CD4-positive, alpha-beta T cell treated with Interleukin-21 for 1 hour (primary cell): ENCODE data around the gene HDLBP.
"Not testable (repeated sequence)": the region's sequence is repeated elsewhere in the genome, so short reads cannot be mapped to it uniquely, and the experiment has no call there.

Experiments used
- DNase-seq: peaks from one replicate; pipeline ENCODE4 v3.0.0-alpha.2; 2020

Gene HDLBP

GRCh38 chr2:241334813-241335212, 19.3 kb upstream of the HDLBP start:
- no peak for DNase-seq

GRCh38 chr2:241330616-241330981, 15.1 kb upstream of the HDLBP start:
- no peak for DNase-seq

GRCh38 chr2:241329669-241330615, 14.5 kb upstream of the HDLBP start:
- no peak for DNase-seq

GRCh38 chr2:241325257-241325656, 9.8 kb upstream of the HDLBP start:
- DNase-seq: no peak

- no peak for DNase-seq
Measured at GRCh38 chr2:241324775-241325174, 9.3 kb upstream of the HDLBP start.

- no peak for DNase-seq
Measured at GRCh38 chr2:241323778-241324177, 8.3 kb upstream of the HDLBP start.

GRCh38 chr2:241321886-241322285, 6.4 kb upstream of the HDLBP start:
- no peak for DNase-seq

GRCh38 chr2:241321033-241321432, 5.6 kb upstream of the HDLBP start:
- DNase-seq: no peak

GRCh38 chr2:241320394-241320793, 4.9 kb upstream of the HDLBP start:
- DNase-seq: no peak

- not testable (repeated sequence) for DNase-seq
Measured at GRCh38 chr2:241318830-241319229, 3.4 kb upstream of the HDLBP start.

- DNase-seq: no peak
Measured at GRCh38 chr2:241317391-241317790, 1.9 kb upstream of the HDLBP start.

GRCh38 chr2:241316825-241317224, 1.4 kb upstream of the HDLBP start:
- no peak for DNase-seq

GRCh38 chr2:241315879-241316631, 583 bp upstream of the HDLBP start, which contains the start of gene SEPTIN2:
Gene SEPTIN2 (plus strand): TSS chr2:241315925. CDS start chr2:241324233, 8,308 bp downstream.
- DNase-seq: peak; percentile 84

GRCh38 chr2:241314226-241315092, 1.0 kb downstream of the HDLBP start:
- no peak for DNase-seq

- no peak for DNase-seq
Measured at GRCh38 chr2:241313543-241314095, 1.9 kb downstream of the HDLBP start.

- DNase-seq: no peak
Measured at GRCh38 chr2:241312082-241312481, 3.4 kb downstream of the HDLBP start.

- DNase-seq: no peak
Measured at GRCh38 chr2:241310917-241311566, 4.4 kb downstream of the HDLBP start.

GRCh38 chr2:241309684-241310117, 5.8 kb downstream of the HDLBP start:
- DNase-seq: peak; percentile 65

- DNase-seq: no peak
Measured at GRCh38 chr2:241308832-241309500, 6.5 kb downstream of the HDLBP start.

- DNase-seq: no peak
Measured at GRCh38 chr2:241308267-241308666, 7.2 kb downstream of the HDLBP start.

GRCh38 chr2:241307055-241307454, 8.4 kb downstream of the HDLBP start:
- no peak for DNase-seq
